ENCODE measurements around the gene GTF3A.

GTF3A gene

DNA sequence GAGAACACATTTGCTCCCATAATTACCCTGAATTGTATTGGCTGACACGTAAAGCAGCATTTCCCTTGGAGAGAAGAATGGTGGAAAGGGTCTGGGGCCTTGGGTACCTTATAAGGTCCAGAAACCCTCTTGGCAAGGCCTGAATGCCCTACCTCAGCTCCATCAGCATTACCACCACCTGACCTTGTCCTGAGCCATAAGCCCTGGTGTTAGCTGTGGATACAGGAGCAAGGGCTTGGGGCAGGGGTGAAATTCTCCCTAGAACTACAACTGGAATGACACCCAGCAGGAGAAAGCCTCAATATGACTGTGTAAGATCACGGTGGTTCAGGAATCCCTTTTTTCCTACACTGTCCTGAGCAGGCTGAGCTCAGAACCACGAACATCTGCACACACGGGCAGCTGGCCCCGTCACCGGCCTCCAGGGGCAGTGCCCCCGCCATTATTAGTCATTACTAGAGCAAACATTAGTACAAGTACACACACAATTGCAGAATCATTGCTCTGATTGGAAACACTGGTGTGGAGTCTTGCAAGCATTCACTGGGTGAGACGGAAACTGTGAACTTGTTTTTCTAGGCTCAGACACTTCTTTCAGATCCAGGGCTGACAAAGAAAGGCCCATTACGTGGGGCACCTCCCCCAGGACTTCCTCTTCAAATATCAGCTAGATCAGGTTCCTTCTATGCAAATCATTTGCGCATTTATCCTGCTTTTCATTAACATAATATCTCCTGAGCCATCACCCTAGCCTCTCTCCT lies 52.7 kb downstream of the GTF3A start:
- Mint-ChIP-seq H3K27ac (no peak overlapping the region), H3K4me1 (peaks cover 13% of the 10 kb centered on the region), H3K27me3 (no peaks in the 10 kb centered on the region), H3K36me3 (ENCODE audit: low read depth) (no peaks in the 10 kb centered on the region), H3K9me3 (no peaks in the 10 kb centered on the region), H3K4me3 (no peak overlapping the region)
- ATAC-seq (peak; percentile 48), DNase-seq (no peak)

DNA sequence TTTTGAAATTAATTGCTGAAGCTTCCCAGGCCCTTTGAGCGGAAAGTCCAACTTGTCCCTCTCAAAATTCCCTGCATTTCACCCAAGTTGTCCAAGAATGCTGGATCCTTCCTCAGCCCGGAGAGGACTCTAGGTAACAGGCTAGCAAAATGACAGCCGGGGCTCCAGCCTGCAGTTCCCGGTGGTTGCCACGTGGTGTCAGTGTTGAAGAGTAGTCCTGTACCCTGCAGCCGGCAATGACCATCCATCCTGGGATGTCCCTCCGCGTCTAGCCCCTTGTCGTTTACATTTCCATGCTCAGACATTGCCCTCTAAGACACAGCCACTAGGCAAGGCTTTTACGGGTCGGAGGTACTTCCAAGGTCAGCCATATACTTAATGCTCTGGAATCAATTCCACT lies 57.3 kb downstream of the GTF3A start:
- Mint-ChIP-seq H3K4me1 (peaks cover 18% of the 10 kb centered on the region), H3K27me3 (no peaks in the 10 kb centered on the region), H3K4me3 (no peak overlapping the region), H3K9me3 (no peaks in the 10 kb centered on the region), H3K27ac (no peak overlapping the region), H3K36me3 (ENCODE audit: low read depth) (no peaks in the 10 kb centered on the region)
- ATAC-seq (no peak), DNase-seq (peak; percentile 46)

DNA sequence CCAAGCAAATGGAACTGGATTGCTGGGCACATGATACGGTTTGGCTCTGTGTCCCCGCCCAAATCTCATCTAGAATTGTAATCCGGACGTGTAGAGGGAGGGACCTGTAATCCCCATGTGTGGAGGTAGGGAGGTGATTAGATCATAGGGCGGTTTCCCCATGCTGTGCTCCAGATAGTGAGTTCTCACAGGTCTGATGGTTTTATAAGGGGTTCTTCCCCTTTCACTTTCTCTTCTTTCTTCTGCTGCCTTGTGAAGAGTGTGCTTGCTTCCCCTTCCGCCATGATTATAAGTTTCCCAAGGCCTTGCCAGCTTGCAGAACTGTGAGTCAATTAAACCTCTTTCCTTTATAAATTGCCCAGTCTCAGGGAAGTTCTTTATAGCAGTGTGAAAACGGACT lies 58.6 kb downstream of the GTF3A start:
- Mint-ChIP-seq H3K36me3 (ENCODE audit: low read depth) (no peaks in the 10 kb centered on the region), H3K4me1 (peaks cover 9% of the 10 kb centered on the region), H3K4me3 (no peak overlapping the region), H3K9me3 (no peaks in the 10 kb centered on the region), H3K27me3 (no peaks in the 10 kb centered on the region), H3K27ac (no peak overlapping the region)
- DNase-seq (no peak), ATAC-seq (peak; percentile 59)

DNA sequence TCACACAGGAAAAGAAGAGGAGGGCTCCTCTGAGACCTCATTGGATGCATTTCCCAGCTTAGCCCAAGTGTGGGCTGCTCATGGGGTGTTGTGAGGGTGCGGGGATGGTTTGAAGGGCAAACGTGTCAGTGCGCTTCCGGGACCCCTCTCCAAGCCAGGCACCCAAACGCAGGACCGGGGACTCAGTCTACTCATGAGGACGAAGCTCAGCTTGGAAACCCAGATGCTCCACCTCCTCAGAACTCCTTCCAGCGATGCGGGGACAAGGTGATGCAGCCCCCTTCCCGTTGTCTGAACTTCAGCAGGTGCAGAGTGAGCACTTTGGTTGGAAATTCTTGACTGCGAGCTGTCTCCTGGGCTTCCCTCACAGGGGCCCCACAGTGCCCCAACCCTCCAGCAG lies 59.0 kb downstream of the GTF3A start:
- Mint-ChIP-seq H3K36me3 (ENCODE audit: low read depth) (no peaks in the 10 kb centered on the region), H3K9me3 (no peaks in the 10 kb centered on the region), H3K27me3 (no peaks in the 10 kb centered on the region), H3K4me1 (peaks cover 8% of the 10 kb centered on the region), H3K27ac (no peak overlapping the region), H3K4me3 (no peak overlapping the region)
- DNase-seq (no peak), ATAC-seq (no peak)
